H1 (cell line): ENCODE results near the gene KLHL18. TPM values are rescaled to one million over a fixed set of nuclear protein-coding genes. Genes with fewer than 3 reads are reported as not detected.

Experiments used
- ASH2L ChIP-seq: fragments of 200-600, 300-600 bp; sonication (generic); IDR thresholded peaks from one replicate; pipeline ENCODE4 v1.7.1; 2017; ENCODE audit warnings: low read length
- CHD7 ChIP-seq: fragments of 300-600 bp; sonication (generic); IDR thresholded peaks from 2 replicates; pipeline ENCODE4 v1.7.1; 2012; ENCODE audit warnings: low read length, moderate library complexity, mild to moderate bottlenecking, inconsistent platforms; ENCODE audit not compliant: insufficient replicate concordance
- HDAC2 ChIP-seq, 2 experiments: fragments of 300-600 bp in 1 of 2; sonication (generic) in 1 of 2; IDR thresholded peaks; 2 replicates each; pipeline ENCODE4 v1.6.1; 2011 to 2012; ENCODE audit warnings: low read depth in 2 of 2, low read length in 2 of 2, mild to moderate bottlenecking in 2 of 2, moderate library complexity in 2 of 2, borderline replicate concordance in 1 of 2, inconsistent platforms in 1 of 2
- KDM5A ChIP-seq: fragments of 200-600 bp; IDR thresholded peaks from 2 replicates; pipeline ENCODE4 v1.7.1; 2012; ENCODE audit warnings: mild to moderate bottlenecking, low read length, inconsistent platforms, mixed read lengths
- SIRT6 ChIP-seq: IDR thresholded peaks from one replicate; pipeline ENCODE4 v1.7.1; 2012; ENCODE audit warnings: low read length, inconsistent platforms
- TAF1 ChIP-seq: IDR thresholded peaks from 2 replicates; pipeline ENCODE4 v1.6.1; 2011; ENCODE audit warnings: mild to moderate bottlenecking, low read depth, low read length
- polyA plus RNA-seq, 7 experiments: library from polyadenylated mRNA; depleted of rRNA in 3 of 7; stranded (reverse) in 5 of 7; unstranded in 2 of 7; fragments of >200 nt in 5 of 7; fragments of 200-250 nt in 2 of 7; gene quantifications; 1 replicate in 5 of 7; 2 replicates in 1 of 7; 4 replicates in 1 of 7; pipeline versions ENCODE4 v1.2.1 to v1.2.3, GENCODE V29; 2011 to 2013; ENCODE audit warnings: missing spikeins in 2 of 7, mixed read lengths in 2 of 7
- total RNA-seq: library from RNA; stranded (reverse); fragmentation: NEBNext Ultra II Directional; extraction: Animal tissue kit (Norgen Biotek cat#: 25700); gene quantifications from 2 replicates; pipeline ENCODE4 v1.2.1, GENCODE V29; 2021

KLHL18 gene
- total and polyA plus RNA-seq, 2 of the 8 experiments (the other 6 are each of a cell fraction or from before 2014, with no cell fraction given) = 19.9 to 31.7 TPM

- TF ChIP-seq CHD7 = no peak
- TF ChIP-seq HDAC2 (IDR thresholded peaks at IDR 0.05; ENCODE audit: borderline replicate concordance in 1 of 2, low read depth in 2 of 2, low read length in 2 of 2) = no peak
- TF ChIP-seq SIRT6 = no peak
- no peak for TF ChIP-seq ASH2L
- no peak for TF ChIP-seq KDM5A
- no peak for TF ChIP-seq TAF1
Measured at GRCh38 chr3:47245271-47245670, 37.5 kb upstream of the KLHL18 start (continued).
